HG03039 (cell line): Measurements from ENCODE around the gene MYH1.
"Not testable (repeated sequence)": the region's sequence is repeated elsewhere in the genome, so short reads cannot be mapped to it uniquely, and the experiment has no call there.

Source experiments
- ATAC-seq: cut with Tn5 transposase; IDR thresholded peaks from one replicate; pipeline ENCODE4 v1.9.1; 2021; ENCODE audit warnings: mild to moderate bottlenecking, moderate library complexity; ENCODE audit not compliant: unreplicated experiment

Gene MYH1

DNA sequence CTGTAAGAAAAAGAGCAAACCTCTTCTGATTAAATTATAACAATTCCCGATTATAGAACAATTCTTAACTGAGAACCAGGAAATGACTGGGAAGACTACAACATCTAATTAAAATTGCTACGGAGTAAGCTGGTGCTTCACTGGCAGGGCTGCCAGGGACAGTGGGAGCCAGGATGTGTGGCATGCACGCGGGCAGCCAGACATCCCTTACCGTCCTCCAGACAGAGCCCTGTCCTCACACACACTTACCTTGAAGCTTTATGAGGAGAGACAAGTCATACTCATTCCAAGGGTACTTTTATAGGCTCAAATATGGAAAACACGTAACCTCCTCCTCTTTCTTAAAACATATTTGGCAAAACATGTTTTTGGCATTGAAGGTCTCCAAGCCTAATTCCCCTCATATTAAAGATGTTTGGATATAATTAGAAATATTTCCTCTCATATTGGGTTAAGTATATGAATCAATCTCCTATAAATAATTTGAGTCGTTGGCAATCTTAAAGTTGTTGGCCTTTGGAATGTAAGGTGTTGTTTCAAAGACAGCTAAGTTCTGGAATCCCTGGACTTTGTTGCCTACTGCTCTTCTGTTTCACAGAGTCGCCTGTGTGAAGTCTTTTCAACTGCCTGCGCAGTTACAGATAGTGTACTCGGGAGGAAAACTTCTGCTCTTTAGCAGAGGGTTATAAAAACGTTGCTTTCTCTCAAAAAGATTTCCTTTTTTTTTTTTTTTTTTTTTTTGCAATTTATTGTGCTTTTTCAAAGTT, at the start of gene MYH1:
Gene MYH1 (minus strand): TSS at position 272 of the 767 bp plus-strand sequence. CDS start 1,900 bp downstream, outside the sequence.
- no peak for ATAC-seq

DNA sequence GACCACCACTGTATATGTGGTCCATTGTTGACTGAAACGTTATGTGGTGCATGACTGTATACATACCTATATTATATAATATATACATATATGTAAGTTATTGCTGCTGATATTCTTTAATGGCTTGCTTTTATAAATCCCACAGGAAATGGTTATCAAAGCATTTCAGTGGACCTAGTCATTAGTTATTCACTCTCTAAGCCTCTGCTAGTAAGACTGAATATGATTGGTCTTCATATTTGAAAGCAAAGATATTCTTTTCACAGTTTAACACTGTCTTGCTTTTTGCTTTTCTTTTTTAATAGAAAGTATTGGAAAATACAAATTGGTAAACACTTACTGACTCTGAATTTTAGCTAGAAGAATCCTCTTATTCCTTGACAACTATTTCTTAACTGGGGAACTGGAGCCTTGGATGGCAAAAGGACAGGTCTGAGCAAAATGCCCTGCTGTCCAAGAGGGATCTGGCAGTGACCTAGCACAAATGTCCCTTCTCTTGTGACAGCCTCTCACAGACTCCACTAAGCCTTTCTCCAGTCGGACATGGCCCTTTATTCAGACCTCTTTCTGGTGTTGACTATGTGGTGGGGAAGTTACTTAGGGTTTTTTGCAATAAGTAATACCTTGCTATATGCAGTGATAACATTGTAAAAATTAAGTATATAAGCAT, 45.8 kb upstream of the MYH1 start:
- ATAC-seq: no peak

DNA sequence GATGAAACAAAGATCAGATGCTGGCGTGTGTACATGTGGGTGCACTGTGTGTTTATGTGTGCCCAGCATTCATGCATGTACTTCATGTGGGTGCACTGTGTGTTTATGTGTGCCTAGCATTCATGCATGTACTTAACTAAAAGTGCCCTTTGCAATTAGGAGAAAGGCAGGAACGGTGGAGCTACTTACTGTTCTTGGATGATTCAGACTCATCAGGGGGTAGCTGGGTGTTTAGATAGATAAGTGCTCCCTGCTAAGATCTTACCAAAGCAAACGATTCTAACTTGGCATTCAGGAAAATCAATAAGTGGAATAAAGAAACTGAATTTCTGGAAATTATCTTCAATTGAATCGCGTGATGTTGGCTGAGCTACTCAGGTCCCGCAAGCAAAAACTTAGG, 39.7 kb upstream of the MYH1 start:
- ATAC-seq: no peak

DNA sequence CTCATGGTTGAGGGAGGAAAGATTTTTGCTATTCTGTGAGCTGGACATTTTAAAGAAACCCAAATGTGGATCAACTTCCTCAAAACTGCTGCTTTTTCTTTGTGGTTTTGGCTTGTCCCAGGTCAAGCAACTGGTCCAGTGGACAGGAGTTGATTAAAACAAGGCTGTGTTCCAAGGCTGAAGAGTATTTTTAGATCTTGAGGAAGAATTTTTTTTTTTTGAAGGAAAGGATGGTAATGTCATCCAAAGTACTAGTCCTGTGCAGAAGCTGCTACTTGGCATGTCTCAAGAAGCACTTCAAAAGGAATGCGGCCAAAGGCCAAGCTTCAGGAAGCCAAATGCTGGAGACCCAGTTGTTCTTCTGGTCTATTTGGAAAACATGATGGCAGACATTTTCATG, 39.1 kb upstream of the MYH1 start:
- no peak for ATAC-seq

DNA sequence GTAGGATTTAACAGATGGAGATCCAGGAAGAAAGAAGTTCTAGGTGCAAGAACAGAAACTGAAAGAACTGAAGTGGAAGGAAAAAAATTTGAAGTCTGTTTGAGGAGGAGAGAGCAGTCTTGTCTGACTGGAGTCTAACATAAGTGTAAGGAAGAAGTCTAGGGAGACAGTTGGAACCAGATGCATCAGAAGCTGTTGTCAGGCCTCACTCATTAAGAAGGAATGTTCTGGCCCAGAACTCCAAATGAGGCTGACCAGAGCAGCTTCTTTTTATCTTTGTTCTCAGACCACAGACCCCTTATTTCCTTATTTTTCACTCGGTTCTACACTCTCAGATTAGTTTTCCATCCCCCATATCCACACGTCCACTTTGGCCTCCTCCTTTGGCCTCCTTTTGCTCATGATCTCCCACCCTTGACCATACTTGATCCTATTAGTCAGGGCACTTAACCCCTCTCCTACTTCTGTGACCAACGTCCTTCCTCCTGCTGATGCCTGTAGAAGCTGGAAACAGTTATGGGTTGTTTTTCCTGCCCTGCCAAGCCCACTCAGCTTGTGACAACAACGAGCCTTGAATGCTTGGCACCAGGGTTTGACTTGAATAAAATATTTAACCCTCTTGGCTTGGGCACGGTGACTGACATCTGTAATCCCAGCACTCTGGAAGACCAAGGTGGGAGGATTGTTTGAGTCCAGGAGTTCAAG, 38.1 kb upstream of the MYH1 start:
- no peak for ATAC-seq

DNA sequence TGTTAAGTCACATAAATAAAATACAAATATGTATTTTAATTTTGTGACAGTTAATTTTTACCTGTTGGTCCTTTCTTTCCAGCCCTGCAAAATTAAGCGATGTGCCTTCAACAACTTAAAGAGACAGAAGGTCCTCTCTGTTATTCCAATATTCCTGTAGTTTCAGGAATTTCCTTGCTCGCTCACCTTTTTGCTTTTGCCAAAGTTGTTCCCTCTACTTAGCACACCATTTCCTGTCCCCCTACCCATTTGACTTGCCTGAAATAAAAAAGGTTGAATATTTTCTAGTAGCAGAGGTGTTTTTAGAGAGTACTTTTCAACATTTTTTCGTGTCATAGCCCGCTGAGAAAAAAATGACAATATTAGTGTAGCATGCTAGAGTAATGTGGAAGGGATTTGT, 31.7 kb upstream of the MYH1 start:
- no peak for ATAC-seq

DNA sequence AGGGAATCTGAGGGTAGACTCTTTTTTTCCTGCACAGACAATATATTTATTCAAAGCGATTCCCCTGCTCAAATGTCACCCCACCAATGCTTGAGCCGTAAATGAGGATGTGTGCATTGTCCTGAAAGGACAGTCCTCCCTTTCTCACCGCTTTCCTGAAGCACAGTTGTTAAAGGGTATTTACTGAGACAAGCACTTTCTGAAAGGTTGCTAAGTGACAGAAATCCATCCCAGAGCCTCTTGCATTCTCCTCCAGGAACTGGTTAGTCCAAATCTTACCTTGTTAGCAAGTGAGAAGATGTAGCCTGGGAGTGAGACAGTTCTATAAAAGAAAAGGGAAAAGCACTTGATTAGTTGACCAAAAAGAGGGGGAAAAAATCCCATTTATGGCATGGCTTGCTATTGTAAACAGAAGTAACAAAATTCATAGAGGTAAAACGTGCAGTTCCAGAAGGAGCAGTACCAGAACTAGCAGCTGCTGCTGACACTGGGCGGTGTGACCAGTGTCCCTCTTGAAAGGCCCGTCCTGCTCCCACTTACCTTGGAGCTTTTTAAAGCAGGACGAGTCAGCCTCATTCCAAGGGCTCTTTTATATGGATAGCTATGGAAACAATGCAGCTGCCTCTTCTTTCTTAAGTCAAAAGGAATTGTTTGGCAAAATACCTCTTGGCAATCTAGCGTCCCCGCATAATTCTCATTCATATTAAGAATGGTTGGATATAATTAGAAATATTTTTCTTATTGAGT, 30.9 kb upstream of the MYH1 start, which contains the start of gene MYH2:
Gene MYH2 (minus strand): TSS at position 563 of the 747 bp plus-strand sequence. CDS start 1,738 bp downstream, outside the sequence.
- ATAC-seq: no peak

DNA sequence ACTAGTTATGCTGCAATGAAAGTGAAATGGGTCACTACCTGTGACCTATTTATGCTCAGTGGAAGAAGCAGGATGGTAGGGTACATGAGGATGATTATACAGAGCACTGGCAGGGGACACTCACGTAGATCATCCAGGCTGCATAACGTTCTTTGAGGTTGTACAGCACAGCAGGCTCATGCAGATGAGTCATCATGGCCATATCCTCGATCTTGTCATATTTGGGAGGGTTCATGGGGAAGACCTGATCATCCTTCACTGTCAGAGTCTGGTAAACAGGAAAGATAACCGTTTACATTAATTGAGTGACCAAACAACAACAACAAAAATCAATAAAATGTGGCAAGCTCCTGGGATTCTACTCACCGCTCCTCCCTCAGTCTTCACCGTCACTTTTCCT, 29.0 kb upstream of the MYH1 start:
- no peak for ATAC-seq

DNA sequence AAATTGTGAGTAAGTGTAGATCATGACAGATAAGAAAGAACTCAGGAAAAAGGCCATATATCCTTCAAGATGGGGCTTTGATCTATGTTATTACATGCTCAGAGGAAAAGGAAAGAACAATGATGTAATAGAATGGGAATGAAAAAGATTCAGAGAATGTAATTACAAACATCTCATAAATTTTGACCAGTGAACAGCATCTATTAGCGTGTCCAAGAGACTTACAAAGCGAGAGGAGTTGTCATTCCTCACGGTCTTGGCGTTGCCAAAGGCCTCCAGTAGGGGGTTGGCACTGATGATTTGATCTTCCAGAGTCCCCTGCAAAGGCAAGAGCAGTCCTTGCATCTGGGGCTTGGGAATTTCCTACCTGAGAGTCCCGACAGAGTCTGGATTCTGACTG, 25.1 kb upstream of the MYH1 start:
- ATAC-seq: not testable (repeated sequence)

DNA sequence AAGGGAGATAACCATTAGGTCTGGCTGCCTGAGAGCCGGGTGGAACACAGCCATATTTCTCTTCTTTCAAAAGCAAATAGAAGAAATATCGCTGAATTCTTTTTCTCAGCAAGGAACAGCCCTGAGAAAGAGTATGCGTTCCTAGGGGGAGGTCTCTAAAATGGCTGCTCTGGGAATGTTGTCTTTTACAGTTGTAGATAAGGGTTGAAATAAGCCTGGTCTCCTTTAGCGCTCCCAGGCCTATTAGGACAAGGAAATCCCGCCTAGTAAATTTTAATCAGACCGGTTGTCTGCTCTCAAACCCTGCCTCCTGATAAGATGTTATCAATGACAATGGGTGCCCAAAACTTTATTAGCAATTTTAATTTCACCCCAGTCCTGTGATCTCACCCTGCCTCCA, 22.8 kb upstream of the MYH1 start:
- not testable (repeated sequence) for ATAC-seq

DNA sequence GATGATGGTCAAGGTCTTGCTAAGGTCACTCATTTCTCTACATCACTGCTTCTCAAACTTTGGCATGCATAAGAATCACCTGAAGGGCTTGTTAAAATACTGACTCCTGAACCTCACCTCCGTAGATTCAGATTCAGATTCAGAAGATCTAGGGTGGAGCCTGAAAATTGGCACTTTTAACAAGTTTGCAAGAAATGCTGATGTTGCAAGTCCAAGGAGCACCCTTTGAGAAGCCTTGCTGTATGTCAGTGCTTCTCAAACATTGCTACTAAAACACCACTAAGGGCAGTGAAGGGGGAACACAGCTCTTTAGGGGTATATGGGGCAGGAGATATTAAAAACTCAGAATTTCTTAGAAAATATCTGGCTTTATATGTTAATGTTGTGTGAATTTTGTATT, 13.7 kb upstream of the MYH1 start:
- no peak for ATAC-seq

DNA sequence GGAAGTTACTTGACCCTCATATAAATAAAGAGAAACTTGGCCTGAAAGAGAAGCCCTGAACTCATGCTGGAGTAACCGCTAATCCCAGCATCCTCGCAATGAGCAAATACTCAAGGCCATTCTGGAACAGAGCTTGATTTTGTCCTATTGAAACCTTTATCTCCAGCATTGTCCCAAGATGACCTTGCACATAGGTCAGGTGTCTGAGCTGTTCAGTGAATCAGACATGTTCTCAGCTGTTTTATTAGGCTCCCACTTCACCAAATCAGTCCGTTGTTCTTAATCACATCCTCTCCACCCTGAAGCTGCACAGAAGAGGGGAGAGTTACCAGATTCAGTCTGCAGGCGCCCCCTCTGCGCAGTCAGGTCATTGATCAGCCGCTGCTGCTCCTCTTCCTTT, 9.1 kb upstream of the MYH1 start:
- ATAC-seq: no peak

DNA sequence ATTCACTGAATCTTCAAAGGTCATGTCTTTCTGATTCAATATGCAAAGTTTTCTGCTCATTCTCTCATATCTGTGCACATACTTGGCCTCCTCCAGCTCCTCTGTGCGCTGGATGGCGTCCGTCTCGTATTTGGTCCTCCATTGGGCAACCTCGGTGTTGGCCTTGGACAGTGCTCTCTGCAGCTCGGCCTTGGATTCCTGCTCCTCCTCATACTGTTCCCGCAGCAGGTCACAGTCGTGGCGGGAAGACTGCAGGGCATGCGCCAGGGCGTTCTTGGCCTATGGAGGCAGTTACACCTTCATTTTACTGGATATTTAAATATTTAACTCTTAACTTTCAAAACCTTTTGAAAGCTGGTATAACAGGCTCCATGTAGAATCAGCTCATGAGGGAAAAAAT, 8.2 kb upstream of the MYH1 start:
- no peak for ATAC-seq

DNA sequence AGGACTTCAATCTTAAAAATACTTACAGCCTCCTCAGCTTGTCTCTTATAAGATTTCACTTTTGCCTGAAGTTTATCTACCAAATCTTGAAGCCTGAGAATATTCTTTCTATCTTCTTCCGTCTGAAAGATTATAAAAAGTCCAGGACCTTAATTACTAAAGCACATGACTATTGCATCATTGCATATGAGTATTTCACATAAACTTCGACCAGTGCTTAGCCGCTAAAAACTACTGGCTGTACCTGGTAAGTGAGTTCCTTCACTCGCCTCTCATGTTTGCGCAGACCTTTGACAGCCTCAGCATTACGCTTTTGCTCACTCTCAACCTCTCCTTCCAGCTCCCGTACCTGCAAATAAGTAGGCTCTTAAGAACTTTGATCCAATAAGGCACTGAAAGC, 4.7 kb upstream of the MYH1 start:
- no peak for ATAC-seq

DNA sequence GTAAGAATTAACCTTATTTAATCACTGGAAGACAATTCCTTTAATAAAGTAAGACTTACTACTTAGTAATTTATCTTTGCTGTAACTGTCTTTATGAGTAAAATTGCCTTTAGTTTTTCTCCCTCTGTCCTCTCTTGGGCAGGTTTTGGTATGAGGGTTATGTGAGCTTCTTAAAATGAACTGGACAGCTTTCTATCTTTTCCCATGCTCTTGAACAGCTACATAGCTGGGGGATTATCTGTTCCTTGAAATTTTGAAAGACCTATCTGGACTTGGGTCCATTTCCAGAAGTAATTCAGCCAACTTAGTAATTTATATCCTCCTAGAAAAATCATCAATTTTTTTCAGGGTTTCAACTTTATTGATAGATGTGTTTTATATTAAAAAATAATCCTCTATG, 3.6 kb upstream of the MYH1 start:
- no peak for ATAC-seq

DNA sequence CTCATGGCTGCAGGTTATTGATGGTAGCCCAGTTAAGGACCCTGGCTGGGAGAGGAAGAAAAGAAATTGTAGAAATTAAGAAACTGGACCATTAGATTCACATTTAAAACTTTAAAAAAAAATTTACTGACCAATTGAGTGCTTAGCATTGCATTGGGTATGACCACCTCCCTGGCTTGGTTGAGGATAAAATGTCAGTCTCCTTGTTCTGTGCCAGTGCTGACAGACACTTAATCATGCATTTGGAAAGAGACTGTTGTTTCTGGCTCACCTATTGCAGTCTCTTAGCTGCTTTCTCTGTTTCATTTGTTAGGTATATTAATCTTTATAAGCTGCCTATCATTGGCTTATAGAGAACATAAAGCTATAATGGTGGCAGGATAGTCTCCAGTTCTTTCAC, 1.7 kb downstream of the MYH1 start:
- ATAC-seq: no peak

DNA sequence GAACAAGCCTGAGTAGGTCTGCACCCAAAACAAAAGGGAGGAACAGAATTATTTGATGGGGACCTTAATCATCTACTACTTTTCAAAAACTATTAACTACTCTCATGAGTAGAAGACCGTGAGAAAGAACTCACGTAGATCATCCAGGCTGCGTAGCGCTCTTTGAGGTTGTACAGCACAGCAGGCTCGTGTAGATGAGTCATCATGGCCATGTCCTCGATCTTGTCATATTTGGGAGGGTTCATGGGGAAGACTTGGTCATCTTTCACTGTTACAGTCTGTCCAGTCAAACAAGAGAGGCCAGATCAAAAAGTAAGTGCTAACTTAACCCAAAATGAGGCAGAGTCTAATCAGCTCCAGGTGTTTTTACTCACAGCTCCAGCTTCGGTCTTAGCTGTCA, 2.3 kb downstream of the MYH1 start:
- ATAC-seq: no peak

DNA sequence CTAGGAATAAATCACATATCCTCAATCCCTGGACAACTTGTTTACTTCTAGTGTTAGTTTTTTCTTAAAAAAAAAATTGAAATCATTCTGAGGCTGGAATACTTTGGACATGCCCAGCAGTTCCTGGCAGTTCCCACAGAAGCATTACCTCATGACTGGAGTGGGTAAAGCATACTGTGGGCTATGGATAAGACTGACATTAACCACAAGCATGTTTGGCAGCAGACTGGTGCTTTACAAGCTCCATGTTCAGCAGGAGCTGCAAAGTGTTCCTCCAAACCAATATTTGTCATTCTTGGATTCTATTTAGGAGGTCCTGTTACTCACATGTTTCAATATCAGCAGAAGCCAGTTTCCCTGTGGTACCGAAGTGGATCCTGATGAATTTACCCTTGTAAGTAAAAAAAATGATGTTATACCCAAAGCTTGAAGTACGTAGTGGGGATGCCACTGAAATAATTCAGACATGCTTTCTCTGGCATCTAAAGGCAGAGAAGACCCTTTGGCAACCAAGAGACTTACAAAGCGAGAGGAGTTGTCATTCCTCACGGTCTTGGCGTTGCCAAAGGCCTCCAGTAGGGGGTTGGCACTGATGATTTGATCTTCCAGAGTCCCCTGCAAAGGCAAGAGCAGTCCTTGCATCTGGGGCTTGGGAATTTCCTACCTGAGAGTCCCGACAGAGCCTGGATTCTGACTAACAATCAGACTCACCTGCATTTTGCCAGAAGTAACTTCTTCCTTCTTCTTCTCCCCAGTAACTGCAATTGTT, 4.9 kb downstream of the MYH1 start:
- no peak for ATAC-seq

DNA sequence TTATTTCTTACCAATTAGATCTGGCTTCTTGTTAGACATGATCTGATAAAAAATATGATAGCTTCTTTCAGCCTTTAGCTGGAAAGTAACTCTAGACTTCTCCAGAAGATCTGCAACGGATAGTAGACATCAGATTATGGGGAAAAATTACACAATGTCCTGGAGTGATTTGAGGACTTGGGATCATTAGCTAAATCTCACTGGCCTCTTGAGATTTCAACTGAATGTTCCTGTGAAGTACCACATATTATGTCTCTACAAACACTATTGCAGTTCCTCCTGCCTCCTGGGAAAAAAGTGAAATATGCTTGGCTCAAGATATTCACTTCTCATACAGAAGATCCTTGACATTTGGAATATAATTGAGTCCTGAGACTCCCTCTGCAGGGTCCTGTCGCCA, 5.5 kb downstream of the MYH1 start:
- ATAC-seq: no peak

DNA sequence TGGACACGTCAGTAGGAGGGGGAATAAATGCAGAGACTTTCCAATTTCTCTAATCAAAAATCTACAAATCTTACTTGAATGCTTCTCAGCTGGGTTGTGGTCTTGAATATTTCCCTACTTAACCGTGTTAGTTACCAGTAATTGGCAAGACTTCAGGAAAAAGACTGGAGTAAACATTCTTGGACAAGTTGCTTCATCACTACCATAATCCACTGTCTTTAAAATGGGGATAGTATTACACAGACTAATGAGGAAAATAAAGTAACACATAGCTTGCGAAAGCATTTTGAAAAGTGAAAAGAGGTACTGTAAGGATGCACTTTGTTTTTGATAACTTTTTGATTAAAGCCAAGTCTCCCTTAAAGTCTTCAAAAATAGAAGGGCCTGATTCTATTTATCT, 18.4 kb downstream of the MYH1 start:
- no peak for ATAC-seq
